ENCODE measurements around the gene RXRB.

RXRB gene

DNA sequence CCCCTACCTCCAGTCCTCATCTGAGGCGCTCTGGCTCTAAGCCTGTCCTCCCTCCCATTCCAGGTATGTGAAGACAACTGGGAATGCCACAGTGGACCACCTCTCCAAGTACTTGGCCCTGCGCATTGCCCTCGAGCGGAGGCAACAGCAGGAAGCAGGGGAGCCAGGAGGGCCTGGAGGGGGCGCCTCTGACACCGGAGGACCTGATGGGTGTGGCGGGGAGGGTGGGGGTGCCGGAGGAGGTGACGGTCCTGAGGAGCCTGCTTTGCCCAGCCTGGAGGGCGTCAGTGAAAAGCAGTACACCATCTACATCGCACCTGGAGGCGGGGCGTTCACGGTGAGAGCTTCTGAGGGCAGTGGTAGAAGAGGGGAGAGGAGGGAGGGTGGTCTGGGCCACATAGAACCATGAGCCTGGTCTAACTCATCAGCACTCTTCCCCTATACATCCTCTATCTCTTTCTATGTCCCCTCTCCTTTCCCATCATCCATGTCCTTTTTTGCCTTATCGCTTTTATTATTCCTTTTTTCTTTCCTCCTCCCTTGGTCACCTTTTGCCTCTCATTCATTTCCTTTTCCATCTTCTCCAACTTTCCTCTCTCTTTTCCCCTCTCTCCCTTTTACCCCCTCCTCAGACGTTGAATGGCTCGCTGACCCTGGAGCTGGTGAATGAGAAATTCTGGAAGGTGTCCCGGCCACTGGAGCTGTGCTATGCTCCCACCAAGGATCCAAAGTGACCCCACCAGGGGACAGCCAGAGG lies 11.4 kb upstream of the RXRB start:
- DNase-seq, result no peak

DNA sequence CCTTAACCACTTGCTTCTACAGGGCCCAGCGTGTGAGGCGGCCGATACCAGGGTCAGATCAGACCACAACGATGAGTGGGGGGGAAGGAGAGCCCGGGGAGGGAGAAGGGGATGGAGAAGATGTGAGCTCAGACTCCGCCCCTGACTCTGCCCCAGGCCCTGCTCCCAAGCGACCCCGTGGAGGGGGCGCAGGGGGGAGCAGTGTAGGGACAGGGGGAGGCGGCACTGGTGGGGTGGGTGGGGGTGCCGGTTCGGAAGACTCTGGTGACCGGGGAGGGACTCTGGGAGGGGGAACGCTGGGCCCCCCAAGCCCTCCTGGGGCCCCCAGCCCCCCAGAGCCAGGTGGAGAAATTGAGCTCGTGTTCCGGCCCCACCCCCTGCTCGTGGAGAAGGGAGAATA lies 10.7 kb upstream of the RXRB start:
- no peak for DNase-seq

DNA sequence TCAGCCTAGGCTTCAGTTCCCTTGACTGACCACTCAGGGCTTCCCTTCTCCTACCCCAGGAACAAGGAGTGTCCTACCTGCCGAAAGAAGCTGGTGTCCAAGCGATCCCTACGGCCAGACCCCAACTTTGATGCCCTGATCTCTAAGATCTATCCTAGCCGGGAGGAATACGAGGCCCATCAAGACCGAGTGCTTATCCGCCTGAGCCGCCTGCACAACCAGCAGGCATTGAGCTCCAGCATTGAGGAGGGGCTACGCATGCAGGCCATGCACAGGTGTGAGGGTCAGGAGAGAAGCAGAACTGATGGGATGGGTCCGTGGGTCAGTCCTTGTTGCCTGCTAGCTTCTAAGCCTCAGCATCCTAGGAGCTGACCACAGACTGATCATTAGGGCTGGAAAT lies 9.4 kb upstream of the RXRB start:
- no peak for DNase-seq

GRCh38 chr6:33208091-33208967 lies 7.9 kb upstream of the RXRB start, which contains the start of gene RING1:
RING1 (plus strand) TSS chr6:33208500; CDS start chr6:33208823, 323 bp downstream.
- DNase-seq, result peak; percentile 79

- peak; percentile 57 for DNase-seq
Measured at GRCh38 chr6:33207552-33208090, 7.2 kb upstream of the RXRB start.

- peak; percentile 80 for DNase-seq
Measured at GRCh38 chr6:33206864-33207551, 6.5 kb upstream of the RXRB start.

- peak; percentile 43 for DNase-seq
Measured at GRCh38 chr6:33206027-33206863, 5.8 kb upstream of the RXRB start.

- peak; percentile 70 for DNase-seq
Measured at GRCh38 chr6:33205191-33206026, 4.9 kb upstream of the RXRB start.

DNA sequence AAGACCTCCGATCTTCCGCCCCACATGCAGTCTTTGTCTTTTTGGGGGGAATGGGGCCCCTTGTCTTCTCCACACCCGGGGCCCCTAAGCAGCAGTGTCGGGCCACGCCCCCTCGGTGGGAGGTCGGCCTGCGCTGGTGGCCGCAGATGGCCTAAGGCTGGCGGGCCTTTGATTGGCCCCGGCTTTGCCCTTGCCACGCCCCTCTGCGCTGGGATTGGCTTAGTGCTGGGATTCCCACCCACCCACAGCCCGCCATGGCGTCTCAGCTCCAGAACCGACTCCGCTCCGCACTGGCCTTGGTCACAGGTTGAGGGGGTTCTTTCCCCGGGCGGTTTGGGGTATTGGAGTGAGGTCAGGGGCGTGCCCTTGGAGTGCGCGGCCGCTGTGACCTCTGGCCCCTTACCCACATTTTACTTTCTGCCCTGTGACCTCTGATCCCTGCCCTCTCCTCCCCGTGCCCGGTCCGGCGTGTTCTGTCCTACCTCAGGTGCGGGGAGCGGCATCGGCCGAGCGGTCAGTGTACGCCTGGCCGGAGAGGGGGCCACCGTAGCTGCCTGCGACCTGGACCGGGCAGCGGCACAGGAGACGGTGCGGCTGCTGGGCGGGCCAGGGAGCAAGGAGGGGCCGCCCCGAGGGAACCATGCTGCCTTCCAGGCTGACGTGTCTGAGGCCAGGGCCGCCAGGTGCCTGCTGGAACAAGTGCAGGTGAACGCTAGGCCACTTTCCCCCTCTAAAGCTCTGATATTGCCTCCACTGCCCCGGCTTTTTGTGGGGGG lies 4.1 kb upstream of the RXRB start, which contains the start of gene HSD17B8:
Gene HSD17B8, plus strand, starts transcription at position 241 of the 776 bp plus-strand sequence. Its CDS starts 14 bp downstream, at position 255.
- peak; percentile 91 for DNase-seq

GRCh38 chr6:33204165-33204414 lies 3.6 kb upstream of the RXRB start:
- DNase-seq, result no peak

GRCh38 chr6:33203443-33204164 lies 3.1 kb upstream of the RXRB start:
- no peak for DNase-seq

DNA sequence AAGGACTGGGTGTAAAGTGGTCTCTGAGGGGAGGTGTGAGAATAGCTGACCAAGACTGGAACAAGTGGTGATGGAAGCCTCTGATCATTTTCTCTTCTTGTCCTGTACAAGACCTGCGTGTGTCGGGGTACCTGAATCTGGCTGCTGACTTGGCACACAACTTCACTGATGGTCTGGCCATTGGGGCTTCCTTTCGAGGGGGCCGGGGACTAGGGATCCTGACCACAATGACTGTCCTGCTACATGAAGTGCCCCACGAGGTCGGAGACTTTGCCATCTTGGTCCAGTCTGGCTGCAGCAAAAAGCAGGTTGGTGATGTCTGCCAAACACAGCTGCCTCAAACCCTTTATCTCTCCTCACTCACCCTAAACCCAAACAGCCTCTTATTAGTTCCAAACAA lies 2.3 kb upstream of the RXRB start:
- DNase-seq, result no peak

GRCh38 chr6:33201935-33202334 lies 1.5 kb upstream of the RXRB start:
- no peak for DNase-seq

GRCh38 chr6:33201147-33201545 lies 681 bp upstream of the RXRB start:
- DNase-seq, result no peak

DNA sequence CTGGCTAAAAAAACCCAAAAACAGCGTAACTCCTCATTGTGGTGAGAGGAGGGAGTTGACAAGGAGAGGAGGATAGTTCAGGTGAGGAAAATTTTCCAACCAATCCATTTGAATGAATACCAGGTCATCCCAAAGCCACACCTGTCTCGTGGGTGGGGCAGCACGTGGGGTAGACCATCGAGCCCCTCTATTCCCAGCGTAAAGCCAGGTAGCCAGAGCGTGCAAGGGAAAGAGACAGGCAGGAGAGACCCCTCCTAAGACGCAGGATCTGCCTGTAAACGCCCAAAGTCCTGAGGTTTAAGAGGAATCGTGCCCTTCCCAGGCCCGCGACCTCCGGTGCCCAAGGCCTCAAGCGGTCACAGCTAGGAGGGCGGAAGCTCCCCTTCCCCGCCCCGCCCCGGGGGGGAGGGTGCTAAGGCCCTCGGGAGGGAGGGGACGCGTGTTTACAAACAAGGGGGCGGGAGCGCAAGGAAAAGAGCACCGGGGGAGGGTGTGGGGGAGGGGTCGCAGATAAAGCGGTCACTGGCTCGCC lies 712 bp downstream of the RXRB start:
- peak; percentile 66 for DNase-seq

GRCh38 chr6:33198853-33199436 lies 1.5 kb downstream of the RXRB start:
- no peak for DNase-seq

- DNase-seq, result no peak
Measured at GRCh38 chr6:33198159-33198852, 2.2 kb downstream of the RXRB start.

GRCh38 chr6:33197431-33198048 lies 2.9 kb downstream of the RXRB start:
- DNase-seq, result peak; percentile 60
